ENCODE data around the gene NKX3-2.

DNA sequence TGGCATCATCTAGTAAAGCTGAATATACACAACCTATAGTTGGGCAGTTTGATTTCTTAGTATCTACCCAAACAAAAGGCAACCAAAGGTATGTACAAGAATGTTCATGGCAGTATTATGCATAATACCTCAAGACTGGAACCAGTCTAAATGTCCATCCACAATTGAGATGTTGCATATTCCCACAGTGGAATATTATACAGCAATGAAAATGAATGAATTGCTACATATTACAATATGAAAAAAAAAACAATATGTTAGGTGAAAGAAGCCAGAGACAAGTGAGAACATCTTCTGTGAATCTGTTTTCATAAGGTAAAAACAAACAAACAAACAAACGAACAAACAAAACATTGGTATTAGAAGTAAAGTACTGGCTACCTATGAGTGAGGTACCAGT, 48.6 kb downstream of the NKX3-2 start:
- TF ChIP-seq POLR2AphosphoS5 (IDR thresholded peaks at IDR 0.05; ENCODE audit: low read depth, low read length) (no peak), SIN3A (IDR thresholded peaks at IDR 0.05; ENCODE audit: borderline replicate concordance, insufficient read depth, low read length) (no peak)
- TF ChIP-seq, protein P1, sequence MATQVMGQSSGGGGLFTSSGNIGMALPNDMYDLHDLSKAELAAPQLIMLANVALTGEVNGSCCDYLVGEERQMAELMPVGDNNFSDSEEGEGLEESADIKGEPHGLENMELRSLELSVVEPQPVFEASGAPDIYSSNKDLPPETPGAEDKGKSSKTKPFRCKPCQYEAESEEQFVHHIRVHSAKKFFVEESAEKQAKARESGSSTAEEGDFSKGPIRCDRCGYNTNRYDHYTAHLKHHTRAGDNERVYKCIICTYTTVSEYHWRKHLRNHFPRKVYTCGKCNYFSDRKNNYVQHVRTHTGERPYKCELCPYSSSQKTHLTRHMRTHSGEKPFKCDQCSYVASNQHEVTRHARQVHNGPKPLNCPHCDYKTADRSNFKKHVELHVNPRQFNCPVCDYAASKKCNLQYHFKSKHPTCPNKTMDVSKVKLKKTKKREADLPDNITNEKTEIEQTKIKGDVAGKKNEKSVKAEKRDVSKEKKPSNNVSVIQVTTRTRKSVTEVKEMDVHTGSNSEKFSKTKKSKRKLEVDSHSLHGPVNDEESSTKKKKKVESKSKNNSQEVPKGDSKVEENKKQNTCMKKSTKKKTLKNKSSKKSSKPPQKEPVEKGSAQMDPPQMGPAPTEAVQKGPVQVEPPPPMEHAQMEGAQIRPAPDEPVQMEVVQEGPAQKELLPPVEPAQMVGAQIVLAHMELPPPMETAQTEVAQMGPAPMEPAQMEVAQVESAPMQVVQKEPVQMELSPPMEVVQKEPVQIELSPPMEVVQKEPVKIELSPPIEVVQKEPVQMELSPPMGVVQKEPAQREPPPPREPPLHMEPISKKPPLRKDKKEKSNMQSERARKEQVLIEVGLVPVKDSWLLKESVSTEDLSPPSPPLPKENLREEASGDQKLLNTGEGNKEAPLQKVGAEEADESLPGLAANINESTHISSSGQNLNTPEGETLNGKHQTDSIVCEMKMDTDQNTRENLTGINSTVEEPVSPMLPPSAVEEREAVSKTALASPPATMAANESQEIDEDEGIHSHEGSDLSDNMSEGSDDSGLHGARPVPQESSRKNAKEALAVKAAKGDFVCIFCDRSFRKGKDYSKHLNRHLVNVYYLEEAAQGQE (IDR thresholded peaks at IDR 0.05; ENCODE audit: insufficient read depth in 1 of 2, low read depth in 2 of 2, low read length in 2 of 2), result no peak
